Endothelial cell (in vitro differentiated cells): ENCODE data around the gene TPO. TPM values are rescaled to one million over a fixed set of nuclear protein-coding genes. Genes with fewer than 3 reads are reported as not detected.

Experiments
- DNase-seq: peaks from one replicate; pipeline ENCODE4 v3.0.0; 2021; ENCODE audit warnings: low spot score
- H3K27ac Mint-ChIP-seq: one replicate; pipeline ENCODE4 v1.8.0; 2021; ENCODE audit warnings: mixed read lengths, inconsistent platforms; ENCODE audit not compliant: unreplicated experiment
- H3K27me3 Mint-ChIP-seq: one replicate; pipeline ENCODE4 v1.8.0; 2021; ENCODE audit warnings: mild to moderate bottlenecking, moderate library complexity, mixed read lengths, inconsistent platforms; ENCODE audit not compliant: unreplicated experiment
- H3K36me3 Mint-ChIP-seq: one replicate; pipeline ENCODE4 v1.8.0; 2021; ENCODE audit warnings: mild to moderate bottlenecking, low read depth, mixed read lengths, inconsistent platforms; ENCODE audit not compliant: unreplicated experiment
- H3K4me1 Mint-ChIP-seq: one replicate; pipeline ENCODE4 v1.8.0; 2021; ENCODE audit warnings: mild to moderate bottlenecking, mixed read lengths, inconsistent platforms; ENCODE audit not compliant: unreplicated experiment
- H3K4me3 Mint-ChIP-seq: one replicate; pipeline ENCODE4 v1.8.0; 2021; ENCODE audit warnings: mild to moderate bottlenecking, mixed read lengths, inconsistent platforms; ENCODE audit not compliant: unreplicated experiment
- H3K9me3 Mint-ChIP-seq: one replicate; pipeline ENCODE4 v1.8.0; 2021; ENCODE audit warnings: mixed read lengths, inconsistent platforms; ENCODE audit not compliant: unreplicated experiment
- total RNA-seq: library from RNA; stranded (reverse); fragmentation: NEBNext Ultra II Directional; extraction: Animal tissue kit (Norgen Biotek cat#: 25700); gene quantifications from one replicate; pipeline ENCODE4 v1.2.1, GENCODE V29; 2021; ENCODE audit not compliant: unreplicated experiment
- TF ChIP-seq, protein P1 (sequence below): fragments of 200-600 bp; sonication (generic); IDR thresholded peaks from one replicate; pipeline ENCODE4 v1.5.0; 2021; ENCODE audit warnings: antibody characterized with exemption; ENCODE audit not compliant: unreplicated experiment

The TPO gene
- total RNA-seq, 1 donor from 2014 or later = 0.41 TPM

DNA sequence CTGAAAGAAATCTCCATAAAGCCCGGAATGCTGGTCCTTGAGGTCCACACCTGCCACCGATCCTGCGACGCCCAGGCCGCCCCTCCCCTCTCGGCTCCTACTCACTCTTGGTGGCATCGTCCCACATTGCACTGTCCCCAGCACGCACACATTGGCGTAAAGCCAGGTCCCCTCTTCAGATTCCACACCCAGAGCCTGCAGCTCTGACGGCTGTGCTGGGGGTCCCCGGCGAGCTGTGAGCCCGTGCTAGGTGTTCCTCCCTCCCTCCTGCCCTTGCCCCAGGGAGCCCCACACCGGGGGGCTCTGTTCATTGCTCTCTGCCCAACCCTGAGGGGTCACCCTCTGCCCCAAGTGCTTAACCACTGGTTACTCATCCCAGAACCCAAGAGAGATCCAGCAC, 8.5 kb downstream of the TPO start:
- H3K27me3 Mint-ChIP-seq = no peaks in the 10 kb centered on the region
- no peak for DNase-seq
- TF ChIP-seq, protein P1, sequence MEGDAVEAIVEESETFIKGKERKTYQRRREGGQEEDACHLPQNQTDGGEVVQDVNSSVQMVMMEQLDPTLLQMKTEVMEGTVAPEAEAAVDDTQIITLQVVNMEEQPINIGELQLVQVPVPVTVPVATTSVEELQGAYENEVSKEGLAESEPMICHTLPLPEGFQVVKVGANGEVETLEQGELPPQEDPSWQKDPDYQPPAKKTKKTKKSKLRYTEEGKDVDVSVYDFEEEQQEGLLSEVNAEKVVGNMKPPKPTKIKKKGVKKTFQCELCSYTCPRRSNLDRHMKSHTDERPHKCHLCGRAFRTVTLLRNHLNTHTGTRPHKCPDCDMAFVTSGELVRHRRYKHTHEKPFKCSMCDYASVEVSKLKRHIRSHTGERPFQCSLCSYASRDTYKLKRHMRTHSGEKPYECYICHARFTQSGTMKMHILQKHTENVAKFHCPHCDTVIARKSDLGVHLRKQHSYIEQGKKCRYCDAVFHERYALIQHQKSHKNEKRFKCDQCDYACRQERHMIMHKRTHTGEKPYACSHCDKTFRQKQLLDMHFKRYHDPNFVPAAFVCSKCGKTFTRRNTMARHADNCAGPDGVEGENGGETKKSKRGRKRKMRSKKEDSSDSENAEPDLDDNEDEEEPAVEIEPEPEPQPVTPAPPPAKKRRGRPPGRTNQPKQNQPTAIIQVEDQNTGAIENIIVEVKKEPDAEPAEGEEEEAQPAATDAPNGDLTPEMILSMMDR = no peak

DNA sequence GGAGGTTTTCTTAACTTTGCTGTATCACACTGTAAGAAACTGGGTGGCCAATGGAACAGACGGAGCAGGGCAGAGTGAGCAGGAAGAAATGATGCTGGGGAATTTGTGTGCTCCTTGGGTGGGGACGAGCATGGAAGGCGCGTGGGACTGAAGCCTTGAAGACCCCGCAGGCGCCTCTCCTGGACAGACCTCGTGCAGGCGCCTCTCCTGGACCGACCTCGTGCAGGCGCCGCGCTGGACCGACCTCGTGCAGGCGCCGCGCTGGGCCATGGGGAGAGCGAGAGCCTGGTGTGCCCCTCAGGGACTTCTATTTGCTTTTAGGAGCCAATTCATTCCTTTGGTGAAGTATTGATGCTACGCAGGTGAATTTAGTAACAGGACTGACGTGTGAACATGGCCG, 8.9 kb downstream of the TPO start:
- H3K27ac Mint-ChIP-seq = no peak overlapping the region
- DNase-seq = no peak
- H3K9me3 Mint-ChIP-seq = no peaks in the 10 kb centered on the region
- H3K36me3 Mint-ChIP-seq = no peaks in the 10 kb centered on the region
- no peaks in the 10 kb centered on the region for H3K27me3 Mint-ChIP-seq
- TF ChIP-seq, protein P1 = no peak
- H3K4me1 Mint-ChIP-seq = peaks cover 3% of the 10 kb centered on the region
- no peak overlapping the region for H3K4me3 Mint-ChIP-seq

More for the DNA sequence above, 8.5 kb downstream of the TPO start:
- Mint-ChIP-seq H3K4me3 (no peak overlapping the region), H3K36me3 (no peaks in the 10 kb centered on the region), H3K4me1 (peaks cover 3% of the 10 kb centered on the region), H3K9me3 (no peaks in the 10 kb centered on the region), H3K27ac (no peak overlapping the region)

DNA sequence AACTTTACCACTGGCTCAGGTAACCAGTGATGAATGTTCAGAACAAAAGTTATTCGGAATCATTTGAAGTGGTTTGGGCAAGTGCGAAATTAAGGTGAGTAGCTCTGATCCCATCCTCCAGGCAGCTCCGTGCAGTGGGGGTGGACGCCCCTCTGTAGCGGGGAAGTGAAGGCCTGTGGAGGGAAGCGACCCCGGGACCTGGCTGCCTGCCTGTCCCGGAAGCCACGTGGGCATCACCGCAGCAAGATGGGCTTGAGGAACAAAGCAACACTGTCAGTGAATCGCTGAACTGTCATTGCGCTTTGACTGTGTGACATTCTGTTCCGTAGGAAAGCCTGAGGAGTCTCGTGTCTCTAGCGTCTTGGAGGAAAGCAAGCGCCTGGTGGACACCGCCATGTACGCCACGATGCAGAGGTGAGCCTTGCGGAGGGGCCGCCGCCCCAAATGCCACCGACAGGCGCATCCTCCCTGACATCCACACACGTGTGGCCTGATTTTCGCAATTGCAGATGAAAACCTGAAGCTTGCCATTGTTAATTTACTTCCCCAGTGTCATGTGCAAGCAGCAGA, 9.5 kb downstream of the TPO start:
- DNase-seq = no peak
- Mint-ChIP-seq H3K4me1 (peaks cover 3% of the 10 kb centered on the region), H3K36me3 (no peaks in the 10 kb centered on the region), H3K9me3 (no peaks in the 10 kb centered on the region), H3K27ac (no peak overlapping the region), H3K4me3 (no peak overlapping the region), H3K27me3 (no peaks in the 10 kb centered on the region)
- TF ChIP-seq, protein P1 = no peak

DNA sequence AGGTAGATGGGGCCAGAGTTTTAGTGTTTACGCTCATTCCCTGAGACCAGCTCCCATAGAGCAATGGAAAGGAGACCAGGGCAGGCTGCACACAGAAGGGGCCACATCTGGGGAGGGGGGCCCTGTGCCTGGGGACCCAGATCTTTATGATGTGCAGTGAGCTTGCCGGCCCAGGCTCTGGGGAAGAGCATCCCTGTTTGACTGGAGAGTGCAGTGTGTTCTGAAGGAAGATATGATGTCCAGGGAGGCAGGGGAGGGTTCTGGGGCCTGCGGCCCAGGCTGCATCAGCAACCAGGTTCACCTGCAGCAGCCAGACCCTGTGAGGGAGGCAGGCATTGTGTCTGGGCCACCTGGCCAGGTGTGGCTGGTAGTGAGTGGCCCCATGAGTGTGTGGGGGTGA, 13.8 kb downstream of the TPO start:
- no peak for DNase-seq
- Mint-ChIP-seq H3K27me3 (no peaks in the 10 kb centered on the region), H3K9me3 (no peaks in the 10 kb centered on the region), H3K36me3 (no peaks in the 10 kb centered on the region), H3K4me1 (no peaks in the 10 kb centered on the region), H3K27ac (no peak overlapping the region), H3K4me3 (no peak overlapping the region)
- TF ChIP-seq, protein P1 = no peak

DNA sequence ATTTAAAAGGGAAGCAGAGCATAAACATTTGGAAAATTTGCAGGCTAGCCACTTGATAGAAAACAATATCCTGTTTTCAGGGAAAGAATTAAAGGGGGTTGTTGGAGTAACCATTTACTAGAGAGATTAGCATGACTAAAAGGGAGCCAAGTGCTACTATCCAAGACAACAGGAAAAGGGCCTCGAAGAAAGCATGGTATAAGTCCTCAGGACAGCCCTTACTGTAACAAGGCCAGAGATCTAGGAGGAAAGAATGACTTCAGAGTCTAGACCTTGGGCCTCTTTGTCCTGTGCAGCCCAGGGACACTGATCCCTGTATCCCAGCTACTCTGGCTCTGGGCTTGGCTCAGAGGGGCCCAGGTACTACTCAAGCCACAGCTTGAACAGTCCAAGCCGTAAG, 16.6 kb downstream of the TPO start:
- H3K9me3 Mint-ChIP-seq = no peaks in the 10 kb centered on the region
- H3K27ac Mint-ChIP-seq = no peak overlapping the region
- TF ChIP-seq, protein P1 = no peak
- H3K36me3 Mint-ChIP-seq = no peaks in the 10 kb centered on the region
- DNase-seq = no peak
- H3K4me1 Mint-ChIP-seq = no peaks in the 10 kb centered on the region
- no peak overlapping the region for H3K4me3 Mint-ChIP-seq
- H3K27me3 Mint-ChIP-seq = no peaks in the 10 kb centered on the region
